Measurements from ENCODE around the gene LCA5L. TPM values are rescaled to one million over a fixed set of nuclear protein-coding genes. Genes with fewer than 3 reads are reported as not detected.

The LCA5L gene
- polyA plus RNA-seq, 1 donor (not counting 4 experiments of a cell fraction or from before 2014, with no cell fraction given), result 0.96 TPM

- Histone ChIP-seq H3K79me2 (ENCODE audit: control insufficient read depth, insufficient read depth, low read length) (no peaks in the 10 kb centered on the region), H3K27me3 (ENCODE audit: control insufficient read depth, extremely low read depth, insufficient read depth, low read length) (no peaks in the 10 kb centered on the region), H4K20me1 (ENCODE audit: control insufficient read depth, extremely low read depth, insufficient read depth, low read length) (no peaks in the 10 kb centered on the region), H2AFZ (ENCODE audit: control insufficient read depth, low read length) (no peak overlapping the region), H3K4me1 (ENCODE audit: control insufficient read depth, extremely low read depth, insufficient read depth, low read length) (no peaks in the 10 kb centered on the region), H3K27ac (ENCODE audit: control insufficient read depth, insufficient read depth, low read length) (no peak overlapping the region), H3K9me3 (ENCODE audit: control insufficient read depth, low read depth, low read length) (no peaks in the 10 kb centered on the region), H3K36me3 (ENCODE audit: control insufficient read depth in 2 of 2, extremely low read depth in 1 of 2, insufficient read depth in 2 of 2, low read length in 2 of 2) (no peaks in the 10 kb centered on the region), H3K4me3 (ENCODE audit: control insufficient read depth in 2 of 3, extremely low read depth in 1 of 3, insufficient read depth in 2 of 3, low read depth in 1 of 3, low read length in 3 of 3) (no peak overlapping the region), H3K9me1 (ENCODE audit: control insufficient read depth, extremely low read depth, insufficient read depth, low read length) (no peaks in the 10 kb centered on the region), H3K4me2 (ENCODE audit: control insufficient read depth, extremely low read depth, insufficient read depth, low read depth, low read length) (no peak overlapping the region), H3K9ac (ENCODE audit: control insufficient read depth, extremely low read depth, insufficient read depth, low read length) (no peak overlapping the region)
- TF ChIP-seq EZH2 (IDR thresholded peaks at IDR 0.05; ENCODE audit: low read length) (no peak), CTCF (optimal IDR thresholded peaks at IDR 0.05 in 1 of 3, IDR thresholded peaks at IDR 0.05 in 1 of 3, conservative IDR thresholded peaks at IDR 0.05 in 1 of 3; ENCODE audit: extremely low read depth in 1 of 3, insufficient read depth in 2 of 3, low read length in 3 of 3) (no peak)
- DNase-seq (ENCODE audit: low read depth, low spot score), result no peak
- no peak for FAIRE-seq
- dilution Hi-C loops (cut with MboI; ENCODE audit: extremely low pct_ligation_motif_present, low sequenced_read_pairs), result no loop called here
These were observed 15.1 kb downstream of the LCA5L start for GRCh38 chr21:39430457-39430856.

- no peaks in the 10 kb centered on the region for H3K9me3 ChIP-seq (ENCODE audit: control insufficient read depth, low read depth, low read length)
- H3K4me1 ChIP-seq (ENCODE audit: control insufficient read depth, extremely low read depth, insufficient read depth, low read length), result no peaks in the 10 kb centered on the region
- H3K9me1 ChIP-seq (ENCODE audit: control insufficient read depth, extremely low read depth, insufficient read depth, low read length), result no peaks in the 10 kb centered on the region
- H2AFZ ChIP-seq (ENCODE audit: control insufficient read depth, low read length), result no peak overlapping the region
- no peaks in the 10 kb centered on the region for H3K79me2 ChIP-seq (ENCODE audit: control insufficient read depth, insufficient read depth, low read length)
- H3K9ac ChIP-seq (ENCODE audit: control insufficient read depth, extremely low read depth, insufficient read depth, low read length), result no peak overlapping the region
- dilution Hi-C loops (cut with MboI; ENCODE audit: extremely low pct_ligation_motif_present, low sequenced_read_pairs), result no loop called here
- no peak overlapping the region for H3K4me2 ChIP-seq (ENCODE audit: control insufficient read depth, extremely low read depth, insufficient read depth, low read depth, low read length)
- no peak for FAIRE-seq
- no peak for DNase-seq (ENCODE audit: low read depth, low spot score)
- no peak overlapping the region for H3K4me3 ChIP-seq (ENCODE audit: control insufficient read depth in 2 of 3, extremely low read depth in 1 of 3, insufficient read depth in 2 of 3, low read depth in 1 of 3, low read length in 3 of 3)
- TF ChIP-seq CTCF (optimal IDR thresholded peaks at IDR 0.05 in 1 of 3, IDR thresholded peaks at IDR 0.05 in 1 of 3, conservative IDR thresholded peaks at IDR 0.05 in 1 of 3; ENCODE audit: extremely low read depth in 1 of 3, insufficient read depth in 2 of 3, low read length in 3 of 3), result no peak
- no peak for TF ChIP-seq EZH2 (IDR thresholded peaks at IDR 0.05; ENCODE audit: low read length)
- H3K36me3 ChIP-seq (ENCODE audit: control insufficient read depth in 2 of 2, extremely low read depth in 1 of 2, insufficient read depth in 2 of 2, low read length in 2 of 2), result no peaks in the 10 kb centered on the region
- H4K20me1 ChIP-seq (ENCODE audit: control insufficient read depth, extremely low read depth, insufficient read depth, low read length), result no peaks in the 10 kb centered on the region
- no peak overlapping the region for H3K27ac ChIP-seq (ENCODE audit: control insufficient read depth, insufficient read depth, low read length)
- H3K27me3 ChIP-seq (ENCODE audit: control insufficient read depth, extremely low read depth, insufficient read depth, low read length), result no peaks in the 10 kb centered on the region
These were observed 15.6 kb downstream of the LCA5L start for GRCh38 chr21:39430016-39430415.

Measured in keratinocyte (primary cell).